Heart right ventricle (tissue), 16 donors: ENCODE results near the gene FGG. TPM values are rescaled to one million over a fixed set of nuclear protein-coding genes. Genes with fewer than 3 reads are reported as not detected.
"Not testable (repeated sequence)": the region's sequence is repeated elsewhere in the genome, so short reads cannot be mapped to it uniquely, and the experiment has no call there.

Experiments used
- ATAC-seq, 8 donors: fragments of 200-7000 bp; cut with Tn5 transposase; one replicate each; pipeline ENCODE4 v1.9.1; 2020; ENCODE audit warnings: mild to moderate bottlenecking in 8 of 8, moderate library complexity in 8 of 8, moderate number of reproducible peaks in 1 of 8
- DNase-seq, 2 donors: peaks; one replicate each; pipeline ENCODE4 v3.0.0-alpha.2; 2020
- H3K27ac ChIP-seq, 10 donors: fragments of 200-600 bp; sonication (generic) in 2 of 10; one replicate each; pipeline versions ENCODE4 v1.5.0 to v1.8.0; 2020 to 2022; ENCODE audit warnings: mild to moderate bottlenecking in 3 of 10
- H3K27me3 ChIP-seq, 7 donors: fragments of 200-600 bp; one replicate each; pipeline ENCODE4 v1.8.0; 2021 to 2022; ENCODE audit warnings: mild to moderate bottlenecking in 2 of 7
- H3K36me3 ChIP-seq, 9 donors: fragments of 200-600 bp; sonication (generic) in 1 of 9; one replicate each; pipeline versions ENCODE4 v1.5.0 to v1.8.0; 2020 to 2022; ENCODE audit warnings: mild to moderate bottlenecking in 2 of 9
- H3K4me1 ChIP-seq, 9 donors: fragments of 200-600 bp; sonication (generic) in 1 of 9; one replicate each; pipeline versions ENCODE4 v1.5.0 to v1.8.0; 2020 to 2022; ENCODE audit warnings: mild to moderate bottlenecking in 4 of 9
- H3K4me3 ChIP-seq, 10 donors: fragments of 200-600 bp; sonication (generic) in 2 of 10; one replicate each; pipeline versions ENCODE4 v1.5.0 to v1.8.0; 2020 to 2022; ENCODE audit warnings: mild to moderate bottlenecking in 7 of 10, moderate library complexity in 2 of 10
- H3K9me3 ChIP-seq, 11 donors: fragments of 200-600 bp in 10 of 11; sonication (generic) in 2 of 11; one replicate each; pipeline versions ENCODE4 v1.5.0 to v1.8.0; 2013 to 2022; ENCODE audit warnings: mild to moderate bottlenecking in 2 of 11, control low read depth in 1 of 11, moderate library complexity in 1 of 11
- WGBS, 2 donors: extraction: QIAGEN DNeasy Blood & Tissue Kit; methylation state at CpG; one replicate each; pipeline ENCODE4 v1.1.7; 2013; ENCODE audit warnings: inconsistent platforms in 1 of 2; 5-methylcytosine and 5-hydroxymethylcytosine counted together
- intact Hi-C, 10 donors: fragments of 100-400 bp; cut with DNase I; formaldehyde crosslinking; loops; one replicate each; pipeline versions ENCODE4 v1.11.1 to v1.14.2; 2022
- polyA plus RNA-seq, 2 donors: library from polyadenylated mRNA; stranded (reverse); fragments of 200-250 nt; gene quantifications; one replicate each; pipeline ENCODE4 v1.2.3, GENCODE V29; 2013
- total RNA-seq, 10 donors: library from RNA; stranded (reverse); fragmentation: NEBNext Ultra II Directional in 3 of 10; extraction: Animal tissue kit (Norgen Biotek cat#: 25700) in 3 of 10; gene quantifications; one replicate each; pipeline versions ENCODE4 v1.2.1 to v1.2.4, GENCODE V29; 2021 to 2023
- TF ChIP-seq, protein P1 (sequence below), 9 donors: fragments of 200-600 bp; sonication (generic) in 2 of 9; IDR thresholded peaks; one replicate each; pipeline versions ENCODE4 v1.5.0 to v1.8.0; 2021 to 2022; ENCODE audit warnings: antibody characterized with exemption in 9 of 9, mild to moderate bottlenecking in 5 of 9, moderate library complexity in 1 of 9
- donor health status: Arrhythmogenic right ventricular cardiomyopathy.
- donor health status: ischemic (EF 13 %, LVEDD 7.1; RV severe dilation, severe dysfunction).
- donor health status: healthy with polysubstance abuse.
- donor health status: DM: no; HTN: yes; CAD: no.
- donor health status: DM: no; HTN: no; CAD: no.
- donor health status: ischemic (EF 25% LVEDD 6.9; RV normal size, moderate dysfunction).
- donor health status: ischemic (EF 25% LVEDD 5.7; RV mildly dilated, moderate dysfunction).
- donor health status: healthy.
- donor health status: DM: yes; HTN: yes; CAD: no.
- donor health status: Ischemic cardiomyopathy.
- donor health status: ischemic (EF 35%, LVEDD 5.7; RV mildly dilated, moderate dysfunction).
- donor health status: nonischemic (EF 11% LVEDD 7.7; RV severe dilation, severe dysfunction).
- donor health status: DM: yes; HTN: yes; CAD: no.
- donor health status: PGD.
- donor health status: ischemic (EF 29% LVEDD 5.4; RV normal size, mild dysfunction).
- donor health status: nonischemic (EF 23%, LVEDD 6.1; RV moderate dilation, normal function).

The FGG gene
- total and polyA plus RNA-seq, 12 donors: 0.71 TPM; not detected in 11

DNA sequence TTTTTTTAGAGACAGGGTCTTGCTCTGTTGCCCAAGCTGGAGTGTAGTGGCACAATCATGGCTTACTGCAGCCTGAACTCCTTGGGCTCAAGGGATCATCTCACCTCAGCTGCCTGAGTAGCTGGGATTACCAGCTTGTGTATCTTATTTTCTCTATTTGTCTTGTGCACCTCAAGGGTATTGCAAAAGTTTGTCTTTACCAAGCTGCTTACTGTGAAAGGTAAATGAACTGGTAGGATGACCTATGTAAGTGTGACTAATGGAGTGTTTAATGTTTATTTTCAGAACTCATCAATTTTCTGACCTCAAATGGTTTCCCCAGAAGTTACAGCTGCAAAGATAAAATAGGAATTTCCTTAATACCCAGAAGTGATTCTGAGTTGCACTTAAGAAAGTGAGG, 16.6 kb downstream of the FGG start:
- DNase-seq: no peak

DNA sequence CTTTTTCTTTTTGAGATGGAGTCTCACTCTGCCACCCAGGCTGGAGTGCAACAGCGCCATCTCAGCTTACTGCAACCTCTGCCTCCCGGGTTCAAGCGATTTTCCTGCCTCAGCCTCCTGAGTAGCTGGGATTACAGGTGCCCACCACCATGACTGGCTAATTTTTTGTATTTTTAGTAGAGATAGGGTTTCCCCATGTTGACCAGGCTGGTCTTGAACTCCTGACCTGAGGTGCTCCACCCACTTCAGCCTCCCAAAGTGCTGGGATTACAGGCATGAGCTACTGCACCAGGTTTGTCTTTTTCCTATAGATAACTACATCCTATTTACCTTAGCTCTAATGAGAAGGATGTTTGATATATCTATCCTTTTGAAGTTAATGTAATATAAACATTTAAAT, 18.1 kb downstream of the FGG start:
- H3K4me1 ChIP-seq, H3K27ac ChIP-seq, intact Hi-C loops, H3K36me3 ChIP-seq, DNase-seq, ATAC-seq, H3K9me3 ChIP-seq, H3K4me3 ChIP-seq: not testable (repeated sequence)
- WGBS, 2 donors: 72 to 83% methylated on average over 3 of the region's 3 CpGs
- H3K27me3 ChIP-seq: peaks cover 0 to 12% (median 4%) of the 10 kb centered on the region in 7 donors

More for the DNA sequence above, 16.6 kb downstream of the FGG start:
- Histone ChIP-seq H3K4me3 (no peak overlapping the region), H3K9me3 (no peaks in the 10 kb centered on the region), H3K36me3 (no peaks in the 10 kb centered on the region), H3K4me1 (no peaks in the 10 kb centered on the region), H3K27ac (no peak overlapping the region), H3K27me3 (peaks cover 0 to 13% (median under 1%) of the 10 kb centered on the region in 7 donors)
- TF ChIP-seq, protein P1, sequence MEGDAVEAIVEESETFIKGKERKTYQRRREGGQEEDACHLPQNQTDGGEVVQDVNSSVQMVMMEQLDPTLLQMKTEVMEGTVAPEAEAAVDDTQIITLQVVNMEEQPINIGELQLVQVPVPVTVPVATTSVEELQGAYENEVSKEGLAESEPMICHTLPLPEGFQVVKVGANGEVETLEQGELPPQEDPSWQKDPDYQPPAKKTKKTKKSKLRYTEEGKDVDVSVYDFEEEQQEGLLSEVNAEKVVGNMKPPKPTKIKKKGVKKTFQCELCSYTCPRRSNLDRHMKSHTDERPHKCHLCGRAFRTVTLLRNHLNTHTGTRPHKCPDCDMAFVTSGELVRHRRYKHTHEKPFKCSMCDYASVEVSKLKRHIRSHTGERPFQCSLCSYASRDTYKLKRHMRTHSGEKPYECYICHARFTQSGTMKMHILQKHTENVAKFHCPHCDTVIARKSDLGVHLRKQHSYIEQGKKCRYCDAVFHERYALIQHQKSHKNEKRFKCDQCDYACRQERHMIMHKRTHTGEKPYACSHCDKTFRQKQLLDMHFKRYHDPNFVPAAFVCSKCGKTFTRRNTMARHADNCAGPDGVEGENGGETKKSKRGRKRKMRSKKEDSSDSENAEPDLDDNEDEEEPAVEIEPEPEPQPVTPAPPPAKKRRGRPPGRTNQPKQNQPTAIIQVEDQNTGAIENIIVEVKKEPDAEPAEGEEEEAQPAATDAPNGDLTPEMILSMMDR (IDR thresholded peaks at IDR 0.05): no peak
- intact Hi-C loops: no loop called here
- ATAC-seq: no peak

DNA sequence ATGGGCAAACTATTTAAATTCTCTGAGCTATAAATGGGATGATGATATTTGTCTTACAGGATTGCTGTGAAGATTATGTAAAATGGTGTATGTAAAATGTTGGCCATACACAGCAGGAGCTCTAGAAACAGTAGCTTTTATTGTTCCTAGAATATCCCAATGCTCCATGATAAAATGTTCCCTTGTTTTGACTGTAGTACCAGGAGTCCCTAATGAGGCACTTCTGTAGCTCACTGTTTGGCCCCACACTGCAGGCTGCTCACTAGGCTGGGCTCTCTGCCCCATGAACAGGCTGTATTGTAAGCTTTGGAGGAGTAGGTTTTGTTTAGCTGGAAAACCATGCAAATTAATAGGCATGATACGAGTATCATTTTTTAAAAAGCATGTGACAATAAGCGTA, 18.6 kb downstream of the FGG start:
- H3K9me3 ChIP-seq: no peaks in the 10 kb centered on the region
- 40 to 94% methylated on average over 2 of the region's 2 CpGs for WGBS, 2 donors
- no peak overlapping the region for H3K27ac ChIP-seq
- no peaks in the 10 kb centered on the region for H3K36me3 ChIP-seq
- TF ChIP-seq, protein P1 (IDR thresholded peaks at IDR 0.05): no peak
- intact Hi-C loops: no loop called here
- DNase-seq (no peak), ATAC-seq (no peak)
- no peaks in the 10 kb centered on the region for H3K4me1 ChIP-seq
- H3K4me3 ChIP-seq: no peak overlapping the region
- peaks cover 0 to 17% (median 5%) of the 10 kb centered on the region in 7 donors for H3K27me3 ChIP-seq

DNA sequence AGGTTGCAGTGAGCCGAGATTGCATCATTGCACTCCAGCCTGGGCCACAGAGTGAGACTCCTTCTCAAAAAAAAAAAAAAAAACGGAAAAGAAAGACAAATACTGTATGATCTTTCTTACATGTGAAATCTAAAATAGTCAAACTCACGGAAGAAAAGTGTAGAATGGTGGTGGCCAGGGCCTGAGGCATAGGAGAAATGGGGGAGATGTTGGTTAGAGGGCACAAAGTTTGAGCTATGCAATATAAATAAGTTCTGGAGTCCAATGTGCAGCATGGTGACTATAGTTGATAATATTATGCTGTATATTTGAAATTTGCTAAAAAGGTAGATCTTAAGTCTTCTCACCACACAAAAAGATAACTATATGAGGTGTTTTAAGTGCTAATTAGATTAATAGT, 20.6 kb downstream of the FGG start:
- 79 to 80% methylated on average over 3 of the region's 3 CpGs for WGBS, 2 donors

DNA sequence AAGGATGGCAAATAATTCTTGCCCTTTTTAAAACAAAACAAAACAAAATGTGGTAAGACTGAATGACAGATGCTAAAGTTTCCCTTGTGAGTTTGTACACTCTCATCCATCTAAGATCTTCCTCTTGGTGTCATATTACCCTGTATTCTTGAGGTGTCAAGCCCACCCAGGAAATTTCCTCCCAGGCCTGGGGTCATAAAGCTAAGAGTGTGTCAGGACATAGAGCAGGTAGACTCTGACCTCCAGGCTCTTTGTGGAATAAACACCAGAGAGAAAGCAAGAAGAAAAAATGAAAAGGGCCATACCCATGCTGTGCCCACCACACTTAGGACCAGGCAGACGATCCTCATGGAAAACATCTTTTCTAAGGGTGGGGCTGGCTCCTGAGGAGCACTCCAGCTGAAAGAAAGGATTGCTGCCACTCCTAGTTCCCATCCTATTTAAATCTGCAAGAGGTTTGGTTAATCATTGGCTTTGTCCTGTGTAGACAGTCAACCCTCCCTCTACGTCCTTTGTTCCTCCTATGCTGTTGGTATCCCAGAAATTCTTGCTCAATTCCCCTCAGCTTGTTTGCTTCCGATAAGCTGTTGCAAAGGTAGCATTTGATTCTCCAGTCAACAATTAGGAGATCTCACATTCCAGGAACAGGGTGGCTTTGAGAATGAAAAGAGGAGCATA, 22.0 kb downstream of the FGG start, which contains the start of gene FGA:
Gene FGA (minus strand): TSS at position 414 of the 678 bp plus-strand sequence. CDS start 55 bp downstream, at position 359.
- intact Hi-C loops: no loop called here
- 69 to 77% methylated on average over 3 of the region's 3 CpGs for WGBS, 2 donors
- ATAC-seq (no peak), DNase-seq (no peak)
- H3K9me3 ChIP-seq: no peaks in the 10 kb centered on the region
- H3K27ac ChIP-seq: no peak within 1 kb of the TSS
- H3K36me3 ChIP-seq: no peaks in the 10 kb centered on the region
- H3K4me3 ChIP-seq: no peak within 1 kb of the TSS
- peaks cover 0 to 27% (median 5%) of the 10 kb centered on the region in 7 donors for H3K27me3 ChIP-seq
- no peaks in the 10 kb centered on the region for H3K4me1 ChIP-seq
- TF ChIP-seq, protein P1 (IDR thresholded peaks at IDR 0.05): no peak

More for the DNA sequence above, 20.6 kb downstream of the FGG start:
- Histone ChIP-seq H3K27me3 (peaks cover 0 to 27% (median 5%) of the 10 kb centered on the region in 7 donors), H3K4me1 (no peaks in the 10 kb centered on the region), H3K9me3 (no peaks in the 10 kb centered on the region), H3K36me3 (no peaks in the 10 kb centered on the region), H3K4me3 (no peak overlapping the region), H3K27ac (no peak overlapping the region)
- DNase-seq: no peak
- intact Hi-C loops: no loop called here
- no peak for ATAC-seq
- TF ChIP-seq, protein P1 (IDR thresholded peaks at IDR 0.05): no peak
